GM13977 (cell line): Measurements from ENCODE around the gene LACTB.

Experiments used
- DNase-seq: peaks from one replicate; pipeline ENCODE4 v3.0.0; 2012; ENCODE audit warnings: low spot score
- CTCF ChIP-seq: IDR thresholded peaks from 2 replicates; pipeline ENCODE4 v1.5.1; 2012; ENCODE audit warnings: mild to moderate bottlenecking, control low read depth; ENCODE audit not compliant: insufficient read depth; ENCODE audit errors: extremely low read depth, missing control alignments
- in situ Hi-C: fragments of 300-500 bp; cut with MboI; formaldehyde crosslinking; loops from one replicate; pipeline ENCODE4 v1.12.0; 2022; ENCODE audit warnings: low sequenced_read_pairs, low pct_unique_long_range_greater_than_20kb, mixed read lengths, inconsistent platforms; ENCODE audit not compliant: unreplicated experiment

LACTB gene

GRCh38 chr15:63075984-63076713 lies 45.5 kb upstream of the LACTB start:
- in situ Hi-C loops: no loop called here
- no peak for DNase-seq
- no peak for TF ChIP-seq CTCF

GRCh38 chr15:63076714-63077046 lies 45.0 kb upstream of the LACTB start:
- in situ Hi-C loops: no loop called here
- DNase-seq: no peak
- no peak for TF ChIP-seq CTCF

GRCh38 chr15:63077952-63078351 lies 43.7 kb upstream of the LACTB start:
- no peak for TF ChIP-seq CTCF
- in situ Hi-C loops: no loop called here
- DNase-seq: no peak

GRCh38 chr15:63079947-63080626 lies 41.6 kb upstream of the LACTB start:
- in situ Hi-C loops: no loop called here
- TF ChIP-seq CTCF: no peak
- no peak for DNase-seq

GRCh38 chr15:63080634-63081250 lies 40.9 kb upstream of the LACTB start:
- TF ChIP-seq CTCF: no peak
- DNase-seq: no peak
- in situ Hi-C loops: no loop called here

GRCh38 chr15:63082366-63082765 lies 39.3 kb upstream of the LACTB start:
- TF ChIP-seq CTCF: no peak
- DNase-seq: no peak
- in situ Hi-C loops: no loop called here
